Gastroesophageal sphincter (tissue), 4 donors: ENCODE results near the gene EIF4ENIF1. TPM values are rescaled to one million over a fixed set of nuclear protein-coding genes. Genes with fewer than 3 reads are reported as not detected.
A peak's percentile ranks its signal among the peaks of the same experiment; 100 is the strongest.

Source experiments
- ATAC-seq: fragments of 150-250 bp; one replicate; pipeline ENCODE4 v1.9.1; 2016; ENCODE audit warnings: mild to moderate bottlenecking, moderate library complexity
- H3K27ac ChIP-seq, 4 donors: fragments of 200-600 bp; sonication (generic) in 3 of 4; 1 replicate in 3 of 4; 2 replicates in 1 of 4; pipeline ENCODE4 v1.5.1; 2016 to 2019
- H3K27me3 ChIP-seq: fragments of 200-600 bp; sonication (generic); one replicate; pipeline ENCODE4 v1.5.1; 2019
- H3K36me3 ChIP-seq, 2 donors: fragments of 200-600 bp; sonication (generic); one replicate each; pipeline ENCODE4 v1.5.1; 2019; ENCODE audit warnings: control low read depth in 1 of 2
- H3K4me1 ChIP-seq, 3 donors: fragments of 200-600 bp; sonication (generic); 1 replicate in 2 of 3; 2 replicates in 1 of 3; pipeline ENCODE4 v1.5.1; 2016 to 2019; ENCODE audit warnings: control low read depth in 2 of 3
- H3K4me3 ChIP-seq, 2 donors: fragments of 200-600 bp; sonication (generic); one replicate each; pipeline ENCODE4 v1.5.1; 2019; ENCODE audit warnings: mild to moderate bottlenecking in 1 of 2, moderate library complexity in 1 of 2
- H3K9me3 ChIP-seq, 3 donors: fragments of 200-600 bp; sonication (generic); one replicate each; pipeline ENCODE4 v1.5.1; 2017 to 2019; ENCODE audit warnings: control low read depth in 2 of 3
- CTCF ChIP-seq, 4 experiments: fragments of 200-600 bp in 2 of 4; fragments of 450-650 bp in 2 of 4; sonication (generic) in 1 of 4; IDR thresholded peaks; one replicate each; pipeline ENCODE4 v1.5.1; 2017 to 2019; ENCODE audit warnings: antibody characterized with exemption in 4 of 4, mild to moderate bottlenecking in 2 of 4, moderate library complexity in 2 of 4
- EP300 ChIP-seq: sonication (generic); formaldehyde crosslinking; IDR thresholded peaks from one replicate; pipeline ENCODE4 v1.6.1; 2017; ENCODE audit warnings: antibody characterized with exemption, mild to moderate bottlenecking
- POLR2A ChIP-seq, 2 donors: fragments of 450-650 bp; IDR thresholded peaks; one replicate each; pipeline ENCODE4 v1.6.1; 2017; ENCODE audit warnings: antibody characterized with exemption in 2 of 2, mild to moderate bottlenecking in 2 of 2, moderate library complexity in 1 of 2
- POLR2AphosphoS5 ChIP-seq: sonication (generic); formaldehyde crosslinking; IDR thresholded peaks from one replicate; pipeline ENCODE4 v1.6.1; 2017; ENCODE audit warnings: antibody characterized with exemption
- WGBS, 2 donors: methylation state at CpG; one replicate each; pipeline ENCODE4 v1.1.5; 2018; ENCODE audit warnings: low coverage in 1 of 2; 5-methylcytosine and 5-hydroxymethylcytosine counted together
- total RNA-seq, 4 donors: library from RNA; depleted of rRNA; stranded (reverse); fragments of >200 nt; gene quantifications; one replicate each; pipeline ENCODE4 v1.1.0, GENCODE V29; 2016

EIF4ENIF1 gene
- total RNA-seq, 4 donors from 2014 or later: 18.4 to 24.0 (median 20.5) TPM

GRCh38 chr22:31501738-31502137, 12.1 kb upstream of the EIF4ENIF1 start:
- no peak overlapping the region for H3K27ac ChIP-seq
- peaks cover 0 to 9% (median 0%) of the 10 kb centered on the region in 3 donors for H3K4me1 ChIP-seq
- H3K36me3 ChIP-seq: peaks cover 0 to 7% of the 10 kb centered on the region in 2 donors
- TF ChIP-seq POLR2AphosphoS5 (no peak), CTCF (IDR thresholded peaks at IDR 0.05) (no peak), POLR2A (IDR thresholded peaks at IDR 0.05) (no peak), EP300 (no peak)
- 76 to 100% methylated on average over 1 to 2 of the region's 2 CpGs for WGBS, 2 donors
- H3K27me3 ChIP-seq: no peaks in the 10 kb centered on the region
- ATAC-seq: no peak
- no peak overlapping the region for H3K4me3 ChIP-seq
- H3K9me3 ChIP-seq: no peaks in the 10 kb centered on the region

DNA sequence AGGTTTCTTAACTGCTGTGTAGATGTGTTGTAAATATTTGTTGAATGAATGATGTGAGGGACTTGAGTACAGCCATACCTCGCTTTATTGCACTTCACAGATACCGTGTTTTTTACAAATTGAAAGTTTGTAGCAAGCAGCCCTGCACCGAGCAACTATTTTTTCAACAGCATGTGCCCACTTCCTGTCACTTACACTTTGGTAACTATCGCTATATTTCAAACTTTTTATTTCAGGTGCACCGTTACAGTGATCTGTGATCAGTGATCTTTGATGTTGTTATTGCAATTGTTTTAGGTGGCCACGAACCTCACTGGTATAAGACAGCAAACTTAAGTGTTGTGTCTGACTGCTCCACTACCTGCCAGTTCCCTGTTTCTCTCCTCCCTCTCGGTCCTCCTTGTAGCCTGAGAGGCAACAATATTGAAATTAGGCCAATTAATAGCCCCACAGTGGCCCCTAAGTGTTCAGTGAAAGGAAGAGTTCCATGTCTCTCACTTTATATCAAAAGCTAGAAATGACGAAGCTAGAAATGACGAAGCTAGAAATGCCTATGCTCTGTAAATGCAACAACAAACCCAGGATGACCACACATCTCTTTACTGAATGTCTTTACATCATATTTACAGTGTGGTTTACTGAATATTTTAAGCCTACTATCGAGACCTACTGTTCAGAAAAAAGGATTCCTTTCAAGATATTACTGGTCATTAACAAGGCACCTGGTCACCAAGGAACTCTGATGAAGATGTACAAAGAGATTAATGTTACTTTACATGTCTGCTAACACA, 7.7 kb upstream of the EIF4ENIF1 start:
- Histone ChIP-seq H3K27me3 (no peaks in the 10 kb centered on the region), H3K4me3 (peak overlapping the region; percentile 45 to 81), H3K36me3 (peaks cover 0 to 7% of the 10 kb centered on the region in 2 donors), H3K27ac (peak overlapping the region in 3 of 4 donors; percentile 85 to 87 (median 86)), H3K9me3 (no peaks in the 10 kb centered on the region), H3K4me1 (peaks cover 0 to 20% (median 3%) of the 10 kb centered on the region in 3 donors)
- ATAC-seq: no peak
- 73 to 75% methylated on average over 9 to 10 of the region's 10 CpGs for WGBS, 2 donors
- TF ChIP-seq POLR2A (IDR thresholded peaks at IDR 0.05) (no peak), EP300 (no peak), CTCF (IDR thresholded peaks at IDR 0.05) (no peak), POLR2AphosphoS5 (no peak)

DNA sequence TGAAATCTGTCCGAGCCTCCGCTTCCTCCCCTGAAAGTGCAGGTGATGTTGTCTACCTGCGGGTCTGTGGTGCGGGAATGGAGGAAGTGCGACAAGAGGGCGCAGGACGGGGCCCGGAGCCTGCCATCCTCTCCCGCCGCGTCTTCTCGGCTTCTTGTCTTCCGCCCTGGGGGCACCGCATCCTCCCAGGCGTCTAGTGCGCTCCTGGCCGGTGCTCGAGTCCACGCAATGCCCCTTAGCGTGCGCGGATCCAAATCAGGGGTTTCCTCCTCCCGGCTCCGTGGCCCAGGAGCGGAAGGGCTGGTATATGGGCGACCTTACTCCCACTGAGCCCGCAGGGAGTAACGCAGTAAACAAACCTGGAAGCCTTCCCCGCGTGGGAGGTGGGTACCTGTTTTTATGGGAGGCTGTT, 7.1 kb upstream of the EIF4ENIF1 start:
- H3K4me1 ChIP-seq: peaks cover 0 to 20% (median 3%) of the 10 kb centered on the region in 3 donors

GRCh38 chr22:31496007-31496734, 6.5 kb upstream of the EIF4ENIF1 start, which contains the start of gene SFI1:
SFI1 (plus strand) TSS chr22:31496536; CDS start chr22:31508285, 11,749 bp downstream.
- H3K9me3 ChIP-seq: no peaks in the 10 kb centered on the region
- TF ChIP-seq POLR2AphosphoS5 (peak; percentile 9), CTCF (IDR thresholded peaks at IDR 0.05) (peak in 2 of 4 experiments; percentile 27 to 48), EP300 (no peak)
- no peaks in the 10 kb centered on the region for H3K27me3 ChIP-seq
- H3K4me3 ChIP-seq: peak within 1 kb of the TSS; percentile 45 to 81
- H3K4me1 ChIP-seq: peaks cover 0 to 26% (median 3%) of the 10 kb centered on the region in 3 donors
- peak; percentile 97 for ATAC-seq
- peak within 1 kb of the TSS; percentile 7 to 87 (median 86) for H3K27ac ChIP-seq
- WGBS, 2 donors: 0% methylated on average over 5 to 17 of the region's 70 CpGs
- peaks cover 0 to 5% of the 10 kb centered on the region in 2 donors for H3K36me3 ChIP-seq

More for the DNA sequence above, 7.1 kb upstream of the EIF4ENIF1 start:
- ATAC-seq: peak; percentile 13
- TF ChIP-seq POLR2AphosphoS5: no peak
- TF ChIP-seq CTCF (IDR thresholded peaks at IDR 0.05): no peak
- TF ChIP-seq POLR2A (IDR thresholded peaks at IDR 0.05): no peak
- no peak for TF ChIP-seq EP300
- Histone ChIP-seq H3K36me3 (peaks cover 0 to 7% of the 10 kb centered on the region in 2 donors), H3K9me3 (no peaks in the 10 kb centered on the region), H3K27ac (peak overlapping the region; percentile 7 to 87 (median 86)), H3K27me3 (no peaks in the 10 kb centered on the region), H3K4me3 (peak overlapping the region; percentile 45 to 81)
- WGBS, 2 donors: 0% methylated on average over 5 of the region's 30 CpGs; no CpG with 5 or more reads in 1 of the 2 donors
